GM21737 (cell line): ENCODE measurements around the gene SLC7A14.
A peak's percentile ranks its signal among the peaks of the same experiment; 100 is the strongest.

Experiments used
- ATAC-seq: cut with Tn5 transposase; IDR thresholded peaks from one replicate; pipeline ENCODE4 v1.9.1; 2021; ENCODE audit warnings: mild to moderate bottlenecking, moderate library complexity; ENCODE audit not compliant: unreplicated experiment

Gene SLC7A14

DNA sequence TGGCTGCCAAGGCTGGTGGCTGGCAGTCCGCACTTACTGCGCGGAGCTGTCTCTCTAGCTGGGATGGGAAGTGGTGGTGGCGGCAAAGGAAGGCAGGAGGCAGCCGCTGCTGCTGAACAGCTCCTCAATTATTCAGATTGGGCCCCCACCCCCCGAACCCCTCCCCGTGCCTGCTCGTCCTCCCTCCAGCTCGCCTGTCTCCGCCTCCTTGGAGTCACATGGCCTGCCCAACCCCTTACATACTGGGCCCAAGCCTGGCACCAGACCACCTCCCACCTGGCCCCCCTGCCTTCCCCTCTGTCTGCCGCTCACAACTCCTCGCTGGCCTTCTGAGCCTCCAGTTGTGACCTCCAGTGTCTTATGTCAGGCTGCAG lies at the start of gene SLC7A14:
SLC7A14 (minus strand) TSS at position 139 of the 374 bp plus-strand sequence. CDS start 59,139 bp downstream, outside the sequence.
- no peak for ATAC-seq

DNA sequence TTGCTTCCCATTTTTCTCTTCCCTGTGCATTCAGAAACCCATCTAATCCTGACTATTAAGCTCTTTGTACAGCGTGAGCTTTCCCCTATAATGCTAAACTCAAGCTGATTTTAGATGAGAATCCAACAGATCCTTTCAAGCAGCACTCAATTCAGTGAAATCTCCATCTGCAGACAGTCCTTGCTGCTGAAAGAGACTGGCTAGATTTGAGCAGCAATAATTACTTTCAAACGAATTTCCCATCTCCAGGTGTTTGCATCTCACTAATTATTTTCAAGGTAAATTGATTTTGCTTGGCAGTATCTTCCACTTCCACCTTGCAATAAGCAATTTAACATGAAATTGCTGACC lies 49.5 kb upstream of the SLC7A14 start:
- ATAC-seq, result no peak

DNA sequence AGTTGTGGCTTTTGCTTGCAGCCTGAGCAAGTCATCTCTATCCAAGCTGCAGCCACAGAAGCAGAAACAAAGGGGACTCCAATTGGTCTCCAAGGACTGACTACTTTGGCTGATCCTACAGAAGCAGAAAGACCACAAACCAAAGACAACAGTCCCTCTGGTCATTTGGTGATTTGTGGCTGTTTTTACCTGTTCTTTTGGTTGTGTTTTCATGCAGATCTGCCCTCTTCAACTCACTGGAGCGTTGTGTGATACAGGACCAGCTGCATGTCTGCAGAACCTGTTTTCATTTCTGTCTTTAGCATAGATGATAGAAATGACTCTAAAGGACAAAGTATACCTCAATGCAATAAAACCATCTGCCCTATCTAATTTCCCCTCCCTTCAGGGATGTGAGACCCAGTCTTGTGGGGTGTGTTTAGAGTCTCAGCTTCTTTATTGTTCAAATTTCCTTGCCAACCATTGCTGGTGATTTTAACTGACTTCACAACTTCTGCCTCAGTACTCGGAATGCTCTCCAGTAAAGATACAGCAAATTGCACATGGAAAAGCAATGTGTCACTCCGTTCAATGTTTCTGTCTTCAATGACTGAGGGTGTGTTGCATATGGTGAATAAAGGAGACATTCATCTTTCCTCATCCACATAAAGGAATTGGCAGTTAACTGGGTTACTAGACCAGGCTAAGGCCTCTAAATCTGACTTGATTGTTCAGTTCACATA lies 48.9 kb upstream of the SLC7A14 start:
- ATAC-seq, result peak; percentile 71

DNA sequence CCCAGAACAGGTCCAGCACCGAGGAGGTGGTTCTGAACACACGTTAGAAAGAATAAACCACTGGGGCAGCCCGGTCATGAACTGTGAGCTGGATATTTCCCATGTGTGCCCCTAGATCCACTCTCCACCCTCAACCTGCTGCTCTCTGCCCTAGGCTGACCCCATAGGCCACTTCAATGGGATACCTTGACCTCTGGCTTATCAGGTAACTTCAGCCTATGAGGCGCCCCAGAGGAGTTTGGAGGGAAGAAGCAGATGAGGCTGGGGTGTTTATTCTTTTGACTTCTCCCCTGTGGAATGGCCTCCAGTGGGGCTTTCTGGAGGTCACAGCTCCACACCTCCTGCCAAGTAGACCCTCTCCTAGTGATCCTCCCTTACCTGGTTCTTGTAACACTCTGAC lies 47.7 kb upstream of the SLC7A14 start:
- no peak for ATAC-seq

DNA sequence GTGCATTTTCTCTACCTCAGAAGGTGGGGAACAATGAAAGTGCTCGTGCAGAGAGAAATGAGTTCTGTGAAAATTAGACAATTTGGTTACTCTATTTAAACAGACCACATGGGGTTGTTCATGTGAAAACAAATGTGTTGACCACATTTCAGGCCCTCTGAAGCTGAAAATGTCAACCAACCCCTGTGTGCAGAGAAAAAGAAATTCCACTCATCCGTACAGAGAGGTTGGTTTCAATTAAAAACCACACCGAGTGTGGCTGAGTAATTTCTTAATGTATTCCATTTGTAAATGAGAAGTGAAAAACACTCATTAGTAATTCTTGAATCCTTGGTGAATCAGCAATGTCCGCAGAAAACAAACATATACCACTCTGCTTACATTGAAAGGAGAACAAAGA lies 46.9 kb upstream of the SLC7A14 start:
- ATAC-seq, result peak; percentile 82

DNA sequence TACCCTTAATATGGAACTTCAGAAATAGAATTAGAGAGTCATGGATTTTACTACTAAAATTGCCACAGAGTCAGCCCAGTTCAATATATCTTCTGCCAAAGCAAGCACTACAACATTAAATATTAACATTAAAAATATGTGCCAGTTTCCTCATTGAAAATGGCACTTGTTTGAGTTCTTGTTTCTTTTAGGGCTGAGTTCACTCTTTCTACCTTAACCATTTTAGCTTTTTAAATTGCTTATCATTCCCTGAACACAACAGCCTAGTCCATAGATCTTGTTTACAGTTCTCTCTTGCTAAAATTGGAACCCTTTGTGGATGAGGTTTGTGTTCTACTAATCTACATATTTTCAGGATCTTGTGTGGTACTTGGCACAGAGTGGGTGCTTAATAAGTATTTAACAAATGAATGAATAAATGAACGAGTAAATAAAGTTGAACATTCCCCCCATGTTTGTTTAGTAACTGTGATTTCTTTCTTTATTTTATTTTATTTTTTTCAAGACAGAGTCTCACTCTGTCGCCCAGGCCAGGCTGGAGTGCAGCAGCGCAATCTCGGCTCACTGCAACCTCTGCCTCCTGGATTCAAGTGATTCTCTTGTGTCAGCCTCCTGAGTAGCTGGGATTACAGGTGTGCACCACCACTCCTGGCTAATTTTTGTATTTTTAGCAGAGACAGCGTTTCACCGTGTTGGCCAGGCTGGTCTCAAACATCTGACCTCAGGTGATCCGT lies 46.0 kb upstream of the SLC7A14 start:
- ATAC-seq, result no peak

DNA sequence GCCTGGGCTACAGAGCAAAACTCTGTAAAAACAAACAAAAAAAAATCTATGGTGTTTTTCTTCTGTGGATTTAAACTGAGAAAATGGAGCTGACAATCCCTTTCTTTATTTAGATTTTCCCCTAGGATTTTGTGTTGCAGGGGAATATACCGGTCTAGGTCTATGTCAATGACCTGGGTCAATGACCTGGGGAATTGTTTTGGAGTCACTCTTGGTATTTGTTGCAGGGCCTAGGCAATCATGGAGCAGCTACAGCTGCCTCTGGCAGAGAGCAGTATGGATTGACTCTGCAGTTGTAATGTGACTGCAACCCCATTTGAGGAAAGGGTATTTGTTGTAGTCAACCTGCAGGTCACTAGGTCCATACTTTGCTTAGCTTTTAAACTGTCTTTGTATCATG lies 37.6 kb upstream of the SLC7A14 start:
- ATAC-seq, result no peak

DNA sequence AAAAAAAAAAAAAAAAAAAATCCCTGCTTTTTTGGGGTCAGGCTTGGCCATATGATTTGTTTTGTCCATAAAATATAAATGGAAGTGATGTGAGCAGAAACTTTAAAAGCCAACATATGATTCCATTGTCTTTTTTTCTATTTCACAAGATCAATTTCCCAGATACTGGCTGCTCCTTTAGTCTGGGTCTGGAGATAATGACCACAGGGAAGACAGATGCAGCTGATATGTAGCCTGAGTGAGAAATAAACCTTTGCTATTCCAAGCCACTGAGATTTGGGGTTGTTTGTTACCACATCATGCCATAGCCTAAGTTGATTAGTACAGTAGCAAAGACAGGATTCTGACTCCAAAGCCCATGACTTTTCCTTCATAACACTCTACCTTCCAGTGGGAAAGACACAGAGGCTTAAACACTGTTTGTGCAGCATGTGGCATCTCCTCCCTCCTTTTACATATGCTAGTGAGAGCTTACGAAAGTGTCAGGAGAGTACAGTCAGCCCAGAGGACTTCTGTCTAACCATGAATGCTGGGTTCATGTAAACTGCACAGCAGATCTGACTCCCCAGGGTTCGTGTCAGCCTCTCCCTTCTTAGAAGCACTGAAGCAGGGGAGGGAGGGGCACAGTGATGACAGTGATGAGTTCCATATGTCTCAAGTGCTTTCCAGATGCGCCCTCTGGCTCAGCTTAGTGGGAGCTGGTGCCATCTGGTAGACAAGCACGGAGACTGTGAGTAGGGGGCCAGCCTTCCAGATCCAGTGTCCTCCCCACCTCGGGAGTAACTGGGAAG lies 36.7 kb upstream of the SLC7A14 start:
- no peak for ATAC-seq

DNA sequence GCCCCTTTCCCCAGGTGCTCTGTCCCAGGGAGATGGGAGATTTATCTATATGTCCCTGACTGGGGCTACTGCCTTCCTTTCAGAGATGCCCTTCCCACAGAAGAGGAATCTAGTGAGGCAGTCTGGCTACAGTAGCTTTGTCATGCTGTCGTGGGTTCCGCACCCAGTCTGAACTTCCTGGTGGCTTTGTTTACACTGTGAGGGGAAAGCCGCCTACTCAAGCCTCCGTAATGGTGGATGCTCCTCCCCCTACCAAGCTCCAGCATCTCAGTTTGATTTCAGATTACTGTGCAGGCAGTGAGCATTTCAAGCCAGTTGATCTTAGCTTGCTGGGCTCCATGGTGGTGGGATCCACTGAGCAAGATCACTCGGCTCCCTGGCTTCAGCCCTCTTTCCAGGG lies 35.4 kb upstream of the SLC7A14 start:
- no peak for ATAC-seq

DNA sequence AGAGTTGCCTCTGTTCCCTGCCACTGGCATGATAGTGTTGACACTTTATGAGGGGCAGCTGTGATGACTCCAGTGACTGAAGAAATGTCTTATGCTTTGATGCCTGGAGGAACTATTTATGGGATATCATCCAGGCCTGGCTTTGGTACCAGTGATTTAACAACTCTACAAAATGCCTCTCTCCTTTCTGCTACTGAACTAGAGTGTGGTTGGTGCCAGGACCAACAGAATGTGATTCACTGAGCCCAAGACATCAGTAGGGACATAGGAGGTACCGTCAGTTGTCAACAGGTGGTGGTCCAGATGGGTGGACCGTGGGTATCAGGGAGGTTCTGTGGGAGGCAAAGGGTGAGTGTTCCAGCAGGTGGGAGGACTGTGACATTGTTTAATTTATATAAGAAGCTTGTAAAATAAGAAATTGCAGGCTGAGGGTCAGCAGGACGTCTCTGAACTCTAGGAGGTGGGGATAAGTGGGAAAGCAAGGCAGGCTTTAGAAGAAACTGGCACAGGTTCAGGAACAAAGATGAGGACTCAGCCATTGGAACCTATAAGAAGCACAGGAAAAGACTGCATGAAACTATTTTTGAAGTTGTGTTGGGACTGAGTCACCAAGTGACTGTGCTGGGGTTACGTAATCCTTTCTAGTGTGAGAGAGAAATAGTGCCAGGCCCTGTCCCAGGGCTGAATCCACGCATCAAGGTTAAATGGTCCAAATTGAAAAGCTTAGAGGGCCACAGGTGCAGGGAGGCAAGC lies 28.5 kb upstream of the SLC7A14 start:
- ATAC-seq, result no peak

DNA sequence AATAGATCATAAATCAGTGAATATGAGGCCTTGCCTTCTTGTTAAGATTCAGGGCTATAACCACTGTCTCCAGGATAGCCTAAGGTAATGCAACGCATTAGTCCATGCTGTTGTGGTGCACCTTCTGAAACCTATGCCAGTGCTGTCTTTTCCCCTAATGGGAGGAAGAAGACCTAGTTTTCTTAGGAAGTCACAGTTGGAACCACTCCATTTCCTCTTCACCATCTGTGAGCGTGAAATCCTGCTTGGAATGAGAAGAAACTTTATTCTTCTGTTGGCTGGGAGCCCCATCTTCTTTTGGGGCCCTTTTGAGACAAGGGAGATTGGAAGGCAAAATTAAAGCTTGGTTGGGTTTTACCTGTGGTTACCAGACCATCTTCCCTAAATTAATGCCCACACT lies 25.9 kb upstream of the SLC7A14 start:
- no peak for ATAC-seq

DNA sequence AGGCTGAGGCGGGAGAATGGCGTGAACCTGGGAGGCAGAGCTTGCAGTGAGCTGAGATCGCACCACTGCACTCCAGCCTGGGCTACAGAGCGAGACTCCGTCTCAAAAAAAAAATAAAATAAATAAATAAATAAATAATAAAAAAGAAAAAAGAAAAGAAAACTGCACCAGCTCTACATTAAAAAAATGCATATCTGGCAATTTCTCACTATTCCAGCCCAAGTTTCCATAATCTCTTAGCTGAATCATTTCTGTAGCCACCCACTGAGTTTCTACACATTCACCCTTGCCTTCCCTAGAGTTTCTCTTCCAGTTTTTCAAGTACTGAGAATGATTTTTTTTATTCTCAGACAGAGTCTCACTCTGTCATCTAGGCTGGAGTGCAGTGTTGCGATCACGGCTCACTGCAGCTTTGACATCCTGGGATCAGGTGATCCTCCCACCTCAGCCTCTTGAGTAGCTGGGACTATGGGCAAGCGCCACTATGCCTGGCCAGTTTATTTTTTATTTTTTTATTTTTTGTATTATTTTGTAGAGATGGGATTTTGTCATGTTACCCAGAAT lies 24.5 kb upstream of the SLC7A14 start:
- ATAC-seq, result no peak

DNA sequence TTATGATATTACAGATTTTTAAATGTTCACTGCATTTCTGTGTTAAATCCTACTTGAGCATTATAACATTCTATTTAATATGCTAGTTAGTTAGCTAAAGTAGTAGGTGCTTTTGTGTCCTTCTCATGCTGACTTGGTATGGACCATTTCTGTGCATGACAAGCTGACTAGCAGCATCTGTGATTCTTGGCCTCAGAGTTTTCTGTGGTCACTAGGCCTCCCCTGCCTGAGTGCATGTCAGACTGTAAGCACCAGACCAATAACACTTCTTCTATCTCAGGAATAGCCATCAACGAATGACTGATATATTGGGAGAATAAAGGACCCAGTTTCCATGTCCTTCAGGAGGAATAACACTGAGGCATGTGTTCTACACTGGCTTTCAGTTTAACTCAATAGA lies 22.6 kb upstream of the SLC7A14 start:
- ATAC-seq, result no peak

DNA sequence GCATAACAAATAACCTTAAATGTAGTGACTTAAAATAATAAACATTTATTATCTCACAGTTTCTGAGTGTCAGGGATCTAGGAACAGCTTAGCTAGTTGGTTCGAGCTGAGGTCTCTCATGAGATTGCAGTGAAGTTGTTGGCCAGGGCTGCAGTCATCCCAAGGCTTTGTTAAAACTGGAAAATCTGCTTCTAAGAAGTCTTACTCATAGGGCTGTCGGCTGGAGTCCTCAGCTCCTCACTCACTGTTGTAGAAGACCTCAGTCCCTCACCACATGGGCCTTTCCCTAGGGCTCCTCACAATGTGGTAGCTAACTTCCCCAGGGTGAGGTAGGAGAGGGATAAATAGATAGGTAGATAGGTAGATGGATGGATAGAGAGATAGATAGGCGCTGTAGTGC lies 20.8 kb upstream of the SLC7A14 start:
- ATAC-seq, result no peak

DNA sequence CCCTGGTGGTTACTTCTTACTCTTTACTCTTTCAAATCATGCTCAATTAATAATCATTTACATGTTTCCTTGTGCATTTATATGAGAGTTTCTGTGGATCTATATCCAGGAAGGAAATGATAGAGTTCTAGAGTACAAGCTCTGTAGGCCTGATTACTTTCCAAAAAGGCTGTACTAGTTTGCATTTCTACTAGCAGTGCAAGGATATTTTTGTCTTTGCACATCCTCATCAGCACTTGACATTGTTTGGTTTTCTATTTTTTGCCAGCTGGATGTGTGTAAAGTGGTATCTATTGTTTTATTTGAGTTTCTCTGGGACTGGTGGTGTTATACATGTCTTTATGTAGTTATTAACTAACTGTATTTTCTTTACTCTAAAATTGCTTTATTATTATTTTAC lies 19.6 kb upstream of the SLC7A14 start:
- no peak for ATAC-seq

DNA sequence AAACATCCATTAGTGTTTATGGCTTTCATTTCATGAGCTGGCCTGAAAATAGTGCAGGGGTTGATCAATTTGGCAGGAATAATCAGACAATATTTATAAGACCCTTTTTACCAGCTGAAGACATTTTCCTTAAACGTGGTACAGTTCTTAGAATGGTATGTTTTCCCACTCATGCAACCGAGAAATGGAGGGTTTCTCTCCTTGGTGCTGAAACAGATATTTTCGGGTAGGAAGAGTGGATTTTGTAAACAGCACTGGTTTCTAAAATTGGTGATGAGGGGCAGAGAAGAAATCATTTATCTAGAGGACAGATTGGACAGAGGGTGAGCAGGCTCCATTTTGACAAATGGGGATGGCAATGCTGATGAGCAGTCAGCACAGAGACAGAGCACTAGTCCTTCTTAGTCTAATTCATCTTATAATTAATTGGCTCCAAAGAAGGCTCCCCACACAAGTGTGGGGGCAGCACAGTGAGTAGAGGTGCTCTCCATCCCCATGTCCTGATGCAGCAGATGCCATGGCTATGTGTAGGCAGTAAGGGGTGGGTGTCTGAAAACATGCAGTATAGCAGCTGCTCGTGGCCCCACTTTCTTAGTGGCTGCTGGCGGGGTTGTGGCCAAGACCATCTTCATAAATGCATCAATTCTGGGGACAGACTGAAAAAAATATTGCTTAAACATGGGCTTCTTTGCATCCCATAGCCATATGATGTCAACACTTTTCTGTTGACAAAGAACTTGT lies 18.1 kb upstream of the SLC7A14 start:
- no peak for ATAC-seq

DNA sequence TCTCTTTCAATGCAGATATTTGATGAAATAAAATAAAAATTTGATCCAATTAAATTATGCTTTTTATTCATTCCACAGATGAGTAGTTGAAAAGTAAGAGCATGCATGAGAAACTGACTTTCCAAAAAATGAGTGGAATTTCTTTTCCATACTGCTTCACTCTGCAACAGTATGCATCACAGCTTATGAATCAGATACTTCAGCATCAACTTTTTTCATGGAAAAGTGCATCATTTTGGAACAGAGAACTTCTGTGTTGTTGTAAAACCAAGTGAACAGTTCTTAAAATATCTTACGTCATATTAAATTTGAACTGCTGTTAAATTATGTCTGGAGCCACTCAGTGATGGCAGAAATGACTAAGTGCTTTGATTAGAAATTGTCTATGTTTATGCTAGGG lies 16.7 kb upstream of the SLC7A14 start:
- no peak for ATAC-seq

DNA sequence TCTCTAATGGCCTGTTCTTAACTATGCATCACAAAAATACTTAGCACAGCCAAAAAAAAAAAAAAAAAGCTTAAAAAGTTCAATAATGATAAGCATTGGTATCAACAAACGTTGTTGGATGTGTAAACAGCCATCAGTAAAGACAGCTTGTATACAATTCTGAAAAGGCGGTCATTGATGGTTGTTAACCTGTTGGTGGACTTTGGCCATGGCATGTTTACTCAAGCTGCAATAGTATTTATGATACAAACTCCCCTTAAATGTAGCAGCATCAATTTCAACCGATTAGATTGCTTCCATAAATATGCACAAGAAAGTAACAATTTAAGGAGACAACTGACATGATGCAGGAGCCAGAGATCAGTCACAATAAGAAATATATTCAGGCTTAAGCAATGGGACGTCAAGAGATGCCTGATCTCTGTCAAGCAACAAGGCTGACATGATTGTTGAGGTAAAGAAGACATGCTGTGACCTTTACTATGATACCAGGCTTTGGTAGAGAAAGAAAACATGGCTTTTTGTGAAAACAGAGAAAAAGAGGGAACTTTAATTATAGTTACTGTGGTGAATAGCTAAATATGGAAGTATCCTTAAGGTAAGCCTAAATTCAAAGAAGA lies 14.2 kb upstream of the SLC7A14 start:
- ATAC-seq, result no peak

DNA sequence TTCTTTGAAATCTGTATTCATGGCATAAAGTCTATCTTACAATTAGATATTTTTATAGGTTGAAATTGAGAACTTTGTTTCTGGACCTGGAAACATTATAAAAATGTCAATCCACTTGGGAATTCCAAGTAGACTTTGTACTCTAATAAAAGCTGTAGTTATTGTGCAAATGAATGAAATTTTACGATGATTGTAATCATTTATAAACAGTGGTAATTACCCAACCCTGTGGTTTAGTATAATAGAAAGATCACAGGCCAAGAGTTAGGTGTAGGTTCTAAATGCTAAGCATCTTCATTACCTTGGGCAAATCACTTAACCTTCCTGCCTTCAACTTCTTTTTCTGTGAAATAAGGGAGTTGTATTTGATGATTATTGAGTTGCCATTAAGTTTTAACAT lies 13.2 kb upstream of the SLC7A14 start:
- no peak for ATAC-seq

DNA sequence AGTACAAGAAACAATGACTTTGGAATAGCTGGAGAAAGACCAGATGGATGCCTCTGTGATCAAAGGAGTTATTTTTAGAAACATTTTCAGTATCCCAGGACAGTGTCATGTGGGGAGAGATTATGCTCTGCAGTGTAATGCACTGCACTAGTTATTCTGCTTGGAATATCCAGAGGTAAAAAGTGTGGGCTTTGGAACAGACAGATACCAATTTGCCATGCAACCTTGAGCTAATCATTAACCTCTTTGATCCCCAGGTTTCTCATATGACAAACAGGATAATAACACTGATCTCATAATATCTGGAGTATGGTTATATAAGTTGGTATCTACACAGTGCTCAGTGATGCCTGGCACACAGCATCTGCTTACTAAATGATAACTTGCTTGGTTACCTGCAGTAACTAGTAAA lies 12.2 kb upstream of the SLC7A14 start:
- no peak for ATAC-seq
